GM19023 (cell line): ENCODE measurements around the gene CTPS2.
"Not testable (repeated sequence)": the region's sequence is repeated elsewhere in the genome, so short reads cannot be mapped to it uniquely, and the experiment has no call there.

ENCODE experiments used
- ATAC-seq: cut with Tn5 transposase; IDR thresholded peaks from one replicate; pipeline ENCODE4 v1.9.1; 2021; ENCODE audit warnings: mild to moderate bottlenecking, moderate library complexity; ENCODE audit not compliant: unreplicated experiment

CTPS2 gene

GRCh38 chrX:16712548-16713155 lies at the start of gene CTPS2:
TSS of gene CTPS2 (minus strand) at chrX:16712669. CDS start at chrX:16702902, 9,767 bp downstream.
- peak; percentile 80 for ATAC-seq

GRCh38 chrX:16761500-16761899 lies 49.0 kb upstream of the CTPS2 start:
- ATAC-seq = not testable (repeated sequence)

GRCh38 chrX:16756724-16757123 lies 44.3 kb upstream of the CTPS2 start:
- ATAC-seq = no peak

- no peak for ATAC-seq
Observed at GRCh38 chrX:16754019-16754418, 41.5 kb upstream of the CTPS2 start.

GRCh38 chrX:16750136-16750535 lies 37.7 kb upstream of the CTPS2 start:
- ATAC-seq = no peak

- no peak for ATAC-seq
Observed at GRCh38 chrX:16748425-16748824, 36.0 kb upstream of the CTPS2 start.

- ATAC-seq = no peak
Observed at GRCh38 chrX:16745659-16746058, 33.2 kb upstream of the CTPS2 start.

GRCh38 chrX:16745102-16745501 lies 32.6 kb upstream of the CTPS2 start:
- ATAC-seq = no peak

- no peak for ATAC-seq
Observed at GRCh38 chrX:16743604-16744325, 31.3 kb upstream of the CTPS2 start.

GRCh38 chrX:16739574-16739973 lies 27.1 kb upstream of the CTPS2 start:
- ATAC-seq = no peak

- no peak for ATAC-seq
Observed at GRCh38 chrX:16737024-16737423, 24.6 kb upstream of the CTPS2 start.

- no peak for ATAC-seq
Observed at GRCh38 chrX:16733013-16733412, 20.5 kb upstream of the CTPS2 start.

GRCh38 chrX:16730450-16730849 lies 18.0 kb upstream of the CTPS2 start:
- ATAC-seq = no peak

GRCh38 chrX:16727637-16728036 lies 15.2 kb upstream of the CTPS2 start:
- no peak for ATAC-seq

- ATAC-seq = peak; percentile 86
Observed at GRCh38 chrX:16726347-16726988, 14.0 kb upstream of the CTPS2 start.

- ATAC-seq = no peak
Observed at GRCh38 chrX:16725072-16725471, 12.6 kb upstream of the CTPS2 start.

GRCh38 chrX:16722481-16722880 lies 10.0 kb upstream of the CTPS2 start:
- ATAC-seq = no peak

GRCh38 chrX:16719334-16720084 lies 7.0 kb upstream of the CTPS2 start, which contains the start of gene SYAP1:
TSS of gene SYAP1 (plus strand) at chrX:16719612. CDS start at chrX:16719725, 113 bp downstream.
- ATAC-seq = peak; percentile 99

GRCh38 chrX:16718824-16719333 lies 6.4 kb upstream of the CTPS2 start:
- peak; percentile 36 for ATAC-seq

GRCh38 chrX:16716451-16716850 lies 4.0 kb upstream of the CTPS2 start:
- ATAC-seq = not testable (repeated sequence)

GRCh38 chrX:16715638-16716037 lies 3.2 kb upstream of the CTPS2 start:
- ATAC-seq = not testable (repeated sequence)
